Ishikawa (cell line): Measurements from ENCODE around the gene BRD7.

ENCODE experiments used
- EP300 ChIP-seq: IDR thresholded peaks from 2 replicates; pipeline ENCODE4 v1.6.1; 2012; ENCODE audit warnings: borderline replicate concordance
- FOXM1 ChIP-seq: IDR thresholded peaks from 2 replicates; pipeline ENCODE4 v1.6.1; 2012; ENCODE audit warnings: low read depth, borderline replicate concordance
- RAD21 ChIP-seq: IDR thresholded peaks from 2 replicates; pipeline ENCODE4 v1.6.1; 2012; ENCODE audit warnings: low read depth
- TCF12 ChIP-seq: IDR thresholded peaks from 2 replicates; pipeline ENCODE4 v1.6.1; 2012; ENCODE audit warnings: low read depth
- TEAD4 ChIP-seq: IDR thresholded peaks from 2 replicates; pipeline ENCODE4 v1.6.1; 2012
- TF ChIP-seq, protein P1 (sequence below): IDR thresholded peaks from 2 replicates; pipeline ENCODE4 v1.6.1; 2012; ENCODE audit warnings: low read depth, mild to moderate bottlenecking
- TF ChIP-seq, protein P2 (sequence below): IDR thresholded peaks from 2 replicates; pipeline ENCODE4 v1.6.1; 2012
- TF ChIP-seq, protein P3 (sequence below): IDR thresholded peaks from 2 replicates; pipeline ENCODE4 v1.6.1; 2012

DNA sequence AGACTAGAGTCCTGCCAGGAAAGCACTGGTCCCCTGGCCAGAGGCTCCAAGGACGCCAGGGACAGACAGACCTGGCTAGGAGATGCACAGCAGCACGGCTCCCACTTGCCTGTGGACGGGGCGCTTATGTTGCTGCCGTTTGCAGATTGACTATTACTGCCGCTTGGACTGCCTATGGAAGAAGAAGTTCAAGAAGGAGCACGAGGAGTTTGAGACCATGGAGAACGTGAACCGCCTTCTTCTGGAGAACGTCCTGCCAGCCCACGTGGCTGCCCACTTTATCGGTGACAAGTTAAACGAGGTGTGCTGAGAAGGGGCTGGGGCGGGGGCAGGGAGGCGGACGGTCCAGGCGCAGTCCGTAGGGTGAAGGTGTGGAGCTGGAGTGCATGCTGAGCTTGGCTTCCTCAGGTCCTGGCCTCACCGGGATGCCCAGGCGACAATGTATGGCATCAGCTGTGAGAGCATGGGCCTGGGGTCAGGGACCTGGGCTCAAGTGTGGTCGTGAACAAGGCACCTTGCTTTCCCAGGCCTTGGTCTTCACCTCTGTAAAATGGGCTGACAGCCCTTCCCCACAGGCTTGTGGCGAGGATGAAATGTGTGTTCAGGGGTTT, 56.8 kb downstream of the BRD7 start:
- TF ChIP-seq RAD21 (no peak), TCF12 (no peak), TEAD4 (no peak), EP300 (no peak), FOXM1 (no peak)
- TF ChIP-seq, protein P1, sequence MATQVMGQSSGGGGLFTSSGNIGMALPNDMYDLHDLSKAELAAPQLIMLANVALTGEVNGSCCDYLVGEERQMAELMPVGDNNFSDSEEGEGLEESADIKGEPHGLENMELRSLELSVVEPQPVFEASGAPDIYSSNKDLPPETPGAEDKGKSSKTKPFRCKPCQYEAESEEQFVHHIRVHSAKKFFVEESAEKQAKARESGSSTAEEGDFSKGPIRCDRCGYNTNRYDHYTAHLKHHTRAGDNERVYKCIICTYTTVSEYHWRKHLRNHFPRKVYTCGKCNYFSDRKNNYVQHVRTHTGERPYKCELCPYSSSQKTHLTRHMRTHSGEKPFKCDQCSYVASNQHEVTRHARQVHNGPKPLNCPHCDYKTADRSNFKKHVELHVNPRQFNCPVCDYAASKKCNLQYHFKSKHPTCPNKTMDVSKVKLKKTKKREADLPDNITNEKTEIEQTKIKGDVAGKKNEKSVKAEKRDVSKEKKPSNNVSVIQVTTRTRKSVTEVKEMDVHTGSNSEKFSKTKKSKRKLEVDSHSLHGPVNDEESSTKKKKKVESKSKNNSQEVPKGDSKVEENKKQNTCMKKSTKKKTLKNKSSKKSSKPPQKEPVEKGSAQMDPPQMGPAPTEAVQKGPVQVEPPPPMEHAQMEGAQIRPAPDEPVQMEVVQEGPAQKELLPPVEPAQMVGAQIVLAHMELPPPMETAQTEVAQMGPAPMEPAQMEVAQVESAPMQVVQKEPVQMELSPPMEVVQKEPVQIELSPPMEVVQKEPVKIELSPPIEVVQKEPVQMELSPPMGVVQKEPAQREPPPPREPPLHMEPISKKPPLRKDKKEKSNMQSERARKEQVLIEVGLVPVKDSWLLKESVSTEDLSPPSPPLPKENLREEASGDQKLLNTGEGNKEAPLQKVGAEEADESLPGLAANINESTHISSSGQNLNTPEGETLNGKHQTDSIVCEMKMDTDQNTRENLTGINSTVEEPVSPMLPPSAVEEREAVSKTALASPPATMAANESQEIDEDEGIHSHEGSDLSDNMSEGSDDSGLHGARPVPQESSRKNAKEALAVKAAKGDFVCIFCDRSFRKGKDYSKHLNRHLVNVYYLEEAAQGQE = no peak
- TF ChIP-seq, protein P2, sequence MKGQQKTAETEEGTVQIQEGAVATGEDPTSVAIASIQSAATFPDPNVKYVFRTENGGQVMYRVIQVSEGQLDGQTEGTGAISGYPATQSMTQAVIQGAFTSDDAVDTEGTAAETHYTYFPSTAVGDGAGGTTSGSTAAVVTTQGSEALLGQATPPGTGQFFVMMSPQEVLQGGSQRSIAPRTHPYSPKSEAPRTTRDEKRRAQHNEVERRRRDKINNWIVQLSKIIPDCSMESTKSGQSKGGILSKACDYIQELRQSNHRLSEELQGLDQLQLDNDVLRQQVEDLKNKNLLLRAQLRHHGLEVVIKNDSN = no peak
- TF ChIP-seq, protein P3, sequence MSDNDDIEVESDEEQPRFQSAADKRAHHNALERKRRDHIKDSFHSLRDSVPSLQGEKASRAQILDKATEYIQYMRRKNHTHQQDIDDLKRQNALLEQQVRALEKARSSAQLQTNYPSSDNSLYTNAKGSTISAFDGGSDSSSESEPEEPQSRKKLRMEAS = no peak
